WTC11 (cell line): ENCODE measurements around the gene GRIN2C. TPM values are rescaled to one million over a fixed set of nuclear protein-coding genes. Genes with fewer than 3 reads are reported as not detected.

Experiments used
- ATAC-seq: fragments of 200-7000 bp; cut with Tn5 transposase; 2 replicates; pipeline ENCODE4 v1.10.0; 2021; ENCODE audit warnings: mild to moderate bottlenecking, moderate library complexity
- CTCF ChIA-PET: fragments of 300-600 bp; sonication (Branson Sonifier 250); formaldehyde crosslinking; loops from one replicate; lab custom pipeline; 2021; ENCODE audit warnings: antibody characterized with exemption; lab: Charles Lee
- POLR2A ChIA-PET: fragments of 350-600 bp; sonication (Branson Sonifier 250); formaldehyde crosslinking; loops from one replicate; lab custom pipeline; 2021; ENCODE audit warnings: antibody characterized with exemption; lab: Charles Lee
- DNase-seq: peaks from one replicate; pipeline ENCODE4 v3.0.0; 2021; ENCODE audit warnings: low spot score
- H3K27ac Mint-ChIP-seq: 2 replicates; pipeline ENCODE4 v1.8.0; 2021; ENCODE audit warnings: mixed read lengths
- H3K27me3 Mint-ChIP-seq: 2 replicates; pipeline ENCODE4 v1.8.0; 2021; ENCODE audit warnings: low read depth, mild to moderate bottlenecking, moderate library complexity, mixed read lengths
- H3K36me3 Mint-ChIP-seq: 2 replicates; pipeline ENCODE4 v1.8.0; 2021; ENCODE audit warnings: mixed read lengths
- H3K4me1 Mint-ChIP-seq: 2 replicates; pipeline ENCODE4 v1.8.0; 2022; ENCODE audit warnings: mixed read lengths
- H3K4me3 Mint-ChIP-seq: 2 replicates; pipeline ENCODE4 v1.8.0; 2021; ENCODE audit warnings: mild to moderate bottlenecking, moderate library complexity, mixed read lengths
- H3K9me3 Mint-ChIP-seq: 2 replicates; pipeline ENCODE4 v1.8.0; 2021; ENCODE audit warnings: mixed read lengths
- AR ChIP-seq: fragments of 250-450 bp; sonication (Bioruptor Pico); IDR thresholded peaks from 2 replicates; pipeline ENCODE4 v1.9.0; 2021; ENCODE audit warnings: mild to moderate bottlenecking
- ATF6 ChIP-seq: sonication (generic); formaldehyde crosslinking; IDR thresholded peaks from 2 replicates; pipeline ENCODE4 v1.8.1; 2023; ENCODE audit warnings: mild to moderate bottlenecking, missing genetic modification reagents
- CREB1 ChIP-seq: sonication (generic); formaldehyde crosslinking; IDR thresholded peaks from 2 replicates; pipeline ENCODE4 v1.8.0; 2023; ENCODE audit warnings: mild to moderate bottlenecking, missing genetic modification reagents
- CTCF ChIP-seq: fragments of 200-600 bp; IDR thresholded peaks from 2 replicates; pipeline ENCODE4 v1.8.0; 2022; ENCODE audit warnings: antibody characterized with exemption
- E2F5 ChIP-seq: sonication (generic); formaldehyde crosslinking; IDR thresholded peaks from 2 replicates; pipeline ENCODE4 v1.8.1; 2022; ENCODE audit warnings: mild to moderate bottlenecking, moderate library complexity, missing genetic modification reagents
- ESRRA ChIP-seq: sonication (generic); formaldehyde crosslinking; IDR thresholded peaks from 2 replicates; pipeline ENCODE4 v1.8.1; 2022; ENCODE audit warnings: mild to moderate bottlenecking, missing genetic modification reagents, borderline replicate concordance
- GTF2I ChIP-seq: fragments of 250-450 bp; sonication (Bioruptor Pico); conservative IDR thresholded peaks from 2 replicates; pipeline ENCODE4 v1.4.0; 2021; ENCODE audit warnings: mild to moderate bottlenecking
- IRF1 ChIP-seq: sonication (generic); formaldehyde crosslinking; IDR thresholded peaks from 2 replicates; pipeline ENCODE4 v1.8.0; 2023; ENCODE audit warnings: missing genetic modification reagents
- IRF2 ChIP-seq: sonication (generic); formaldehyde crosslinking; IDR thresholded peaks from 2 replicates; pipeline ENCODE4 v1.8.0; 2022; ENCODE audit warnings: low read depth, missing genetic modification reagents, borderline replicate concordance
- JUN ChIP-seq: sonication (generic); formaldehyde crosslinking; IDR thresholded peaks from 2 replicates; pipeline ENCODE4 v1.8.0; 2023; ENCODE audit warnings: mild to moderate bottlenecking, missing genetic modification reagents
- MYBL2 ChIP-seq: sonication (generic); formaldehyde crosslinking; IDR thresholded peaks from 2 replicates; pipeline ENCODE4 v1.8.1; 2023; ENCODE audit warnings: mild to moderate bottlenecking, moderate library complexity, missing genetic modification reagents
- NR1H2 ChIP-seq: sonication (generic); formaldehyde crosslinking; IDR thresholded peaks from 2 replicates; pipeline ENCODE4 v1.9.0; 2021; ENCODE audit warnings: mild to moderate bottlenecking, moderate library complexity, missing genetic modification reagents
- SMAD3 ChIP-seq: sonication (generic); formaldehyde crosslinking; IDR thresholded peaks from 2 replicates; pipeline ENCODE4 v1.8.0; 2022; ENCODE audit warnings: missing genetic modification reagents, mild to moderate bottlenecking, borderline replicate concordance
- STAT6 ChIP-seq: sonication (generic); formaldehyde crosslinking; conservative IDR thresholded peaks from 2 replicates; pipeline ENCODE4 v1.8.1; 2023; ENCODE audit warnings: mild to moderate bottlenecking, low read depth, missing genetic modification reagents, moderate library complexity
- TEAD4 ChIP-seq: sonication (generic); formaldehyde crosslinking; IDR thresholded peaks from 2 replicates; pipeline ENCODE4 v1.8.0; 2022; ENCODE audit warnings: mild to moderate bottlenecking, missing genetic modification reagents
- ZMAT4 ChIP-seq: fragments of 250-450 bp; sonication (Bioruptor Pico); IDR thresholded peaks from 2 replicates; pipeline ENCODE4 v1.9.0; 2021; ENCODE audit warnings: mild to moderate bottlenecking
- ZNF121 ChIP-seq: sonication (generic); formaldehyde crosslinking; IDR thresholded peaks from 2 replicates; pipeline ENCODE4 v1.8.0; 2023; ENCODE audit warnings: missing genetic modification reagents
- ZNF138 ChIP-seq: sonication (generic); formaldehyde crosslinking; conservative IDR thresholded peaks from 2 replicates; pipeline ENCODE4 v1.8.1; 2022; ENCODE audit warnings: mild to moderate bottlenecking, moderate library complexity, missing genetic modification reagents
- ZNF219 ChIP-seq: sonication (generic); formaldehyde crosslinking; IDR thresholded peaks from 2 replicates; pipeline ENCODE4 v1.8.0; 2023; ENCODE audit warnings: missing genetic modification reagents, mild to moderate bottlenecking, borderline replicate concordance
- total RNA-seq: library from RNA; stranded (reverse); gene quantifications from 3 replicates; pipeline ENCODE4 v1.2.3, GENCODE V29; 2021

The GRIN2C gene
- total RNA-seq, 1 experiment from 2014 or later = 0.31 TPM

- DNase-seq (no peak), ATAC-seq (no peak)
- peaks cover 6% of the 10 kb centered on the region for H3K4me1 Mint-ChIP-seq
- H3K36me3 Mint-ChIP-seq = no peaks in the 10 kb centered on the region; the same call in 1 of the 2 replicates
- CTCF ChIA-PET = interaction anchor here (0.5 to 1.8 kb wide), 17 partner anchors 8 to 145 kb away, joined by 3 to 18 read pairs (median 3); no protein-coding TSS in a partner anchor
- H3K27me3 Mint-ChIP-seq = peaks cover 2% of the 10 kb centered on the region; the same call in 1 of the 2 replicates
- no peak overlapping the region for H3K27ac Mint-ChIP-seq
- H3K9me3 Mint-ChIP-seq = no peaks in the 10 kb centered on the region
- no peak overlapping the region for H3K4me3 Mint-ChIP-seq
- no peak for TF ChIP-seq E2F5 (CRISPR knock-in tag)
- no peak for TF ChIP-seq ESRRA (CRISPR knock-in tag)
- no peak for TF ChIP-seq IRF2
- TF ChIP-seq ZNF121 (CRISPR knock-in tag) = no peak
- no peak for TF ChIP-seq JUN (CRISPR knock-in tag)
- TF ChIP-seq MYBL2 (CRISPR knock-in tag) = no peak
- TF ChIP-seq ZNF219 = no peak
- TF ChIP-seq CREB1 (CRISPR knock-in tag) = no peak
- no peak for TF ChIP-seq ZNF138 (CRISPR knock-in tag)
- TF ChIP-seq NR1H2 (CRISPR knock-in tag) = no peak
- TF ChIP-seq IRF1 = no peak
- no peak for TF ChIP-seq GTF2I (CRISPR knock-in tag)
- TF ChIP-seq SMAD3 (CRISPR knock-in tag) = no peak
- POLR2A ChIA-PET = no interaction called here
Measured at GRCh38 chr17:74816905-74817620, 42.6 kb downstream of the GRIN2C start.

- peak; percentile 88 for ATAC-seq
- no peak overlapping the region for H3K27ac Mint-ChIP-seq
- peaks cover 8% of the 10 kb centered on the region for H3K4me1 Mint-ChIP-seq
- no peaks in the 10 kb centered on the region; the same call in 1 of the 2 replicates for H3K36me3 Mint-ChIP-seq
- POLR2A ChIA-PET = no interaction called here
- no peak overlapping the region for H3K4me3 Mint-ChIP-seq
- no peaks in the 10 kb centered on the region for H3K9me3 Mint-ChIP-seq
- CTCF ChIA-PET = interaction anchor here (0.6 to 1.8 kb wide), 14 partner anchors 10 to 146 kb away, joined by 3 to 18 read pairs (median 4); no protein-coding TSS in a partner anchor
- peak; percentile 72 for DNase-seq
- peaks cover 2% of the 10 kb centered on the region; the same call in 1 of the 2 replicates for H3K27me3 Mint-ChIP-seq
- TF ChIP-seq CTCF (peak; percentile 36; the same call in 1 of the 2 replicates), ATF6 (CRISPR knock-in tag) (no peak)
Measured at GRCh38 chr17:74815550-74816370, 43.9 kb downstream of the GRIN2C start.

- Mint-ChIP-seq H3K4me1 (peaks cover 8% of the 10 kb centered on the region), H3K27ac (no peak overlapping the region), H3K9me3 (no peaks in the 10 kb centered on the region), H3K36me3 (no peaks in the 10 kb centered on the region; the same call in 1 of the 2 replicates), H3K27me3 (peaks cover 2% of the 10 kb centered on the region; the same call in 1 of the 2 replicates), H3K4me3 (no peak overlapping the region)
- POLR2A ChIA-PET = no interaction called here
- CTCF ChIA-PET = no interaction called here
- ATAC-seq (no peak), DNase-seq (no peak)
- TF ChIP-seq STAT6 (CRISPR knock-in tag) = no peak
- TF ChIP-seq TEAD4 (CRISPR knock-in tag) = no peak
- TF ChIP-seq ZMAT4 (CRISPR knock-in tag) = no peak
- TF ChIP-seq AR (CRISPR knock-in tag) = no peak
Measured at GRCh38 chr17:74815067-74815466, 44.6 kb downstream of the GRIN2C start.
